K562 (cell line): ENCODE data around the gene NUP85. TPM values are rescaled to one million over a fixed set of nuclear protein-coding genes. Genes with fewer than 3 reads are reported as not detected.

Experiments
- ARHGAP35 ChIP-seq: fragments of 450-650 bp; IDR thresholded peaks from 2 replicates; pipeline ENCODE4 v1.6.1; 2018; ENCODE audit not compliant: partially characterized antibody
- CCAR2 ChIP-seq: fragments of 200-400 bp; formaldehyde crosslinking; IDR thresholded peaks from 2 replicates; pipeline ENCODE4 v1.6.1; 2017; ENCODE audit warnings: mild to moderate bottlenecking, low read depth, low read length
- EZH2 ChIP-seq: IDR thresholded peaks from 2 replicates; pipeline ENCODE4 v1.6.1; 2012; ENCODE audit warnings: low read depth, mild to moderate bottlenecking, inconsistent platforms, low read length, borderline replicate concordance
- FOXA1 ChIP-seq: fragments of 450-650 bp; IDR thresholded peaks from 2 replicates; pipeline ENCODE4 v1.6.1; 2016; ENCODE audit warnings: mild to moderate bottlenecking, borderline replicate concordance
- KLF10 ChIP-seq: fragments of 250-450 bp; sonication (Bioruptor Pico); IDR thresholded peaks from 2 replicates; pipeline ENCODE4 v1.6.1; 2021; ENCODE audit warnings: matching md5 sums
- NFATC3 ChIP-seq: fragments of 450-650 bp; IDR thresholded peaks from 2 replicates; pipeline ENCODE4 v1.6.1; 2017; ENCODE audit warnings: mild to moderate bottlenecking
- OTX1 ChIP-seq: fragments of 450-650 bp; formaldehyde crosslinking; IDR thresholded peaks from 2 replicates; pipeline ENCODE4 v1.4.0; 2022; ENCODE audit warnings: mild to moderate bottlenecking
- RBM25 ChIP-seq: fragments of 200-400 bp; formaldehyde crosslinking; IDR thresholded peaks from 2 replicates; pipeline ENCODE4 v1.6.1; 2018; ENCODE audit warnings: low read length, low read depth, moderate library complexity; ENCODE audit not compliant: severe bottlenecking
- TEAD4 ChIP-seq, 2 experiments: sonication (generic) in 1 of 2; formaldehyde crosslinking in 1 of 2; IDR thresholded peaks; 2 replicates each; pipeline versions ENCODE4 v1.6.1 to v1.8.0; 2012 to 2022; ENCODE audit warnings: borderline replicate concordance in 1 of 2, inconsistent platforms in 1 of 2, low read length in 1 of 2, mild to moderate bottlenecking in 1 of 2, missing genetic modification reagents in 1 of 2
- TOE1 ChIP-seq, 2 experiments: fragments of 450-650 bp in 1 of 2; sonication (generic) in 1 of 2; formaldehyde crosslinking in 1 of 2; IDR thresholded peaks; 2 replicates each; pipeline versions ENCODE4 v1.7.1 to v1.8.0; 2016 to 2022; ENCODE audit warnings: borderline replicate concordance in 2 of 2, mild to moderate bottlenecking in 2 of 2, antibody characterized with exemption in 1 of 2, inconsistent platforms in 1 of 2, low read depth in 1 of 2, missing genetic modification reagents in 1 of 2, moderate library complexity in 1 of 2
- XRCC5 ChIP-seq: fragments of 200-400 bp; formaldehyde crosslinking; IDR thresholded peaks from 2 replicates; pipeline ENCODE4 v1.6.1; 2017; ENCODE audit warnings: low read depth, mild to moderate bottlenecking, low read length
- polyA plus RNA-seq, 8 experiments: library from polyadenylated mRNA; depleted of rRNA in 4 of 8; stranded (reverse) in 5 of 8; unstranded in 3 of 8; fragments of >200 nt; fragmentation: Nextera tagmentation in 2 of 8; fragmentation: Illumina TruSeq in 1 of 8; extraction: Ambion mirVana in 2 of 8; extraction: Trizol in 1 of 8; gene quantifications; 2 replicates each; pipeline versions ENCODE4 v1.2.1 to v1.2.3, GENCODE V29; 2011 to 2014; ENCODE audit warnings: inconsistent platforms in 1 of 8, missing spikeins in 1 of 8
- total RNA-seq, 7 experiments: library from RNA; depleted of rRNA in 6 of 7; stranded (reverse); fragments of >200 nt in 6 of 7; fragmentation: Illumina TruSeq in 2 of 7; extraction: Trizol in 2 of 7; gene quantifications; 2 replicates each; pipeline versions ENCODE4 v1.2.1 to v1.2.3, GENCODE V29; 2011 to 2021; ENCODE audit warnings: low replicate concordance in 1 of 7
- TF ChIP-seq, protein P1 (sequence below): fragments of 250-450 bp; sonication (Bioruptor Pico); IDR thresholded peaks from 2 replicates; pipeline ENCODE4 v1.8.0; 2021; ENCODE audit warnings: borderline replicate concordance, mild to moderate bottlenecking, moderate library complexity; ENCODE audit not compliant: poor library complexity, severe bottlenecking
- TF ChIP-seq, protein P2 (sequence below): fragments of 150-350 bp; conservative IDR thresholded peaks from 2 replicates; pipeline ENCODE4 v1.6.1; 2014; ENCODE audit warnings: low read length
- TF ChIP-seq, protein P3 (sequence below), 2 experiments: fragments of 450-650 bp; conservative IDR thresholded peaks; 2 replicates each; pipeline ENCODE4 v1.6.1; 2017; ENCODE audit warnings: mild to moderate bottlenecking in 2 of 2, moderate library complexity in 2 of 2
- TF ChIP-seq, protein P4 (sequence below): fragments of 450-650 bp; IDR thresholded peaks from 2 replicates; pipeline ENCODE4 v1.6.1; 2016; ENCODE audit warnings: antibody characterized with exemption
- TF ChIP-seq, protein P5 (sequence below): conservative IDR thresholded peaks from 2 replicates; pipeline ENCODE4 v1.6.1; 2011; ENCODE audit warnings: low read depth, mild to moderate bottlenecking, low read length; ENCODE audit not compliant: control insufficient read depth

The NUP85 gene
- total and polyA plus RNA-seq, 9 of the 15 experiments (the other 6 are each of a cell fraction or from before 2014, with no cell fraction given): 50.2 to 177 (median 110) TPM

DNA sequence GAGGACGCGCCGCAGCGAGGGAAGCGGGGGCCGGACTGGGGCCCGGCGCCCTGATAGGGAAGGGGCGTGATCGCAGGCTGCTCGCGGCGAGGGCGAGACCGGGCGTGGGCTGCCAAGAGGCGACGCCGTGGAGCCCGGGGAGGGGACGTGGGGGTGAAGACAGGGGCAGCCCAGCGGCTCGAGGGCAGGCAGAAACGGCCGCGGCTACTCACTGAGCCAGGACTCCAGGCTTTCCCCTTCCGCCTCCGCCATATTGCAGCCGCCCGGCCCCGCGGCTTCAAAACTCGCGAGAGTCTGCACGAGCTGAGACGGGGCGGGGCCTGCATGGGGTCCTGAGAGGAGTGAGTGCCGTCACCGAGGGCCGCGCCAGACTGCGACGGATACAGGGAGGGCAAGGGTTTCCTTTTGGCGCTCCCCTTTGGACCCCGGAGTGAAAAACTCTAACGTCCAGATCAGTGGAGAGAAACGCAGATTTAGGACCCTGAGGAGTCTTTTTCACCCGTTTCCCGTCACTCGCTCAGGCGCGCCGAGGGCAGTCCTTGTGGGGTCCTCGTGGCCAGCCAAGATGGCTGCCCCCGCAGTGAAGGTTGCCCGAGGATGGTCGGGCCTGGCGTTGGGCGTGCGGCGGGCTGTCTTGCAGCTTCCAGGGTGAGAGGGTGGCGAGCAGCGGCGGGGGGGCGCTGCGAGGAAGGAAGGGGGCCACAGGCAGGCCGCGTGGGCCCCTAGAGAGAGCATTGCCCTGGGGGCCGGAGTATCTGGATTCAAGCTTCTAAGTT lies 56.0 kb downstream of the NUP85 start, which contains the start of the genes GGA3 and MRPS7 (continued):
- no peak for TF ChIP-seq TEAD4 (IDR thresholded peaks at IDR 0.05; ENCODE audit: low read length)
- no peak for TF ChIP-seq TEAD4 (CRISPR knock-in tag; IDR thresholded peaks at IDR 0.05; ENCODE audit: borderline replicate concordance)
- TF ChIP-seq XRCC5: 0 out of 2 replicates have a peak, but pooled peaks have one; percentile 31
- TF ChIP-seq, protein P1, sequence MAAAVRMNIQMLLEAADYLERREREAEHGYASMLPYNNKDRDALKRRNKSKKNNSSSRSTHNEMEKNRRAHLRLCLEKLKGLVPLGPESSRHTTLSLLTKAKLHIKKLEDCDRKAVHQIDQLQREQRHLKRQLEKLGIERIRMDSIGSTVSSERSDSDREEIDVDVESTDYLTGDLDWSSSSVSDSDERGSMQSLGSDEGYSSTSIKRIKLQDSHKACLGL: peak; percentile 81
- peak; percentile 86 for TF ChIP-seq RBM25
- no peak for TF ChIP-seq CCAR2
- TF ChIP-seq, protein P2, sequence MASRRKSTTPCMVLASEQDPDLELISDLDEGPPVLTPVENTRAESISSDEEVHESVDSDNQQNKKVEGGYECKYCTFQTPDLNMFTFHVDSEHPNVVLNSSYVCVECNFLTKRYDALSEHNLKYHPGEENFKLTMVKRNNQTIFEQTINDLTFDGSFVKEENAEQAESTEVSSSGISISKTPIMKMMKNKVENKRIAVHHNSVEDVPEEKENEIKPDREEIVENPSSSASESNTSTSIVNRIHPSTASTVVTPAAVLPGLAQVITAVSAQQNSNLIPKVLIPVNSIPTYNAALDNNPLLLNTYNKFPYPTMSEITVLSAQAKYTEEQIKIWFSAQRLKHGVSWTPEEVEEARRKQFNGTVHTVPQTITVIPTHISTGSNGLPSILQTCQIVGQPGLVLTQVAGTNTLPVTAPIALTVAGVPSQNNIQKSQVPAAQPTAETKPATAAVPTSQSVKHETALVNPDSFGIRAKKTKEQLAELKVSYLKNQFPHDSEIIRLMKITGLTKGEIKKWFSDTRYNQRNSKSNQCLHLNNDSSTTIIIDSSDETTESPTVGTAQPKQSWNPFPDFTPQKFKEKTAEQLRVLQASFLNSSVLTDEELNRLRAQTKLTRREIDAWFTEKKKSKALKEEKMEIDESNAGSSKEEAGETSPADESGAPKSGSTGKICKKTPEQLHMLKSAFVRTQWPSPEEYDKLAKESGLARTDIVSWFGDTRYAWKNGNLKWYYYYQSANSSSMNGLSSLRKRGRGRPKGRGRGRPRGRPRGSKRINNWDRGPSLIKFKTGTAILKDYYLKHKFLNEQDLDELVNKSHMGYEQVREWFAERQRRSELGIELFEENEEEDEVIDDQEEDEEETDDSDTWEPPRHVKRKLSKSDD: no peak
- TF ChIP-seq, protein P3, sequence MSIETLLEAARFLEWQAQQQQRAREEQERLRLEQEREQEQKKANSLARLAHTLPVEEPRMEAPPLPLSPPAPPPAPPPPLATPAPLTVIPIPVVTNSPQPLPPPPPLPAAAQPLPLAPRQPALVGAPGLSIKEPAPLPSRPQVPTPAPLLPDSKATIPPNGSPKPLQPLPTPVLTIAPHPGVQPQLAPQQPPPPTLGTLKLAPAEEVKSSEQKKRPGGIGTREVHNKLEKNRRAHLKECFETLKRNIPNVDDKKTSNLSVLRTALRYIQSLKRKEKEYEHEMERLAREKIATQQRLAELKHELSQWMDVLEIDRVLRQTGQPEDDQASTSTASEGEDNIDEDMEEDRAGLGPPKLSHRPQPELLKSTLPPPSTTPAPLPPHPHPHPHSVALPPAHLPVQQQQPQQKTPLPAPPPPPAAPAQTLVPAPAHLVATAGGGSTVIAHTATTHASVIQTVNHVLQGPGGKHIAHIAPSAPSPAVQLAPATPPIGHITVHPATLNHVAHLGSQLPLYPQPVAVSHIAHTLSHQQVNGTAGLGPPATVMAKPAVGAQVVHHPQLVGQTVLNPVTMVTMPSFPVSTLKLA (conservative IDR thresholded peaks at IDR 0.05): peak; percentile 89 to 91
- peak; percentile 90 for TF ChIP-seq ARHGAP35
- TF ChIP-seq, protein P4, sequence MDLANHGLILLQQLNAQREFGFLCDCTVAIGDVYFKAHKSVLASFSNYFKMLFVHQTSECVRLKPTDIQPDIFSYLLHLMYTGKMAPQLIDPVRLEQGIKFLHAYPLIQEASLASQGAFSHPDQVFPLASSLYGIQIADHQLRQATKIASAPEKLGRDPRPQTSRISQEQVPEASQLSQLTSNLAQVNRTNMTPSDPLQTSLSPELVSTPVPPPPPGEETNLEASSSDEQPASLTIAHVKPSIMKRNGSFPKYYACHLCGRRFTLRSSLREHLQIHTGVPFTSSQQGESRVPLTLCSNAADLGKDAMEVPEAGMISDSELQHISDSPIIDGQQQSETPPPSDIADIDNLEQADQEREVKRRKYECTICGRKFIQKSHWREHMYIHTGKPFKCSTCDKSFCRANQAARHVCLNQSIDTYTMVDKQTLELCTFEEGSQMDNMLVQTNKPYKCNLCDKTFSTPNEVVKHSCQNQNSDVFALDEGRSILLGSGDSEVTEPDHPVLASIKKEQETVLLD: 0 out of 2 replicates have a peak, but pooled peaks have one; percentile 37
- TF ChIP-seq FOXA1: no peak
- no peak for TF ChIP-seq EZH2
- 0 out of 2 replicates have a peak, but pooled peaks have one; percentile 20 for TF ChIP-seq NFATC3
- no peak for TF ChIP-seq KLF10 (CRISPR knock-in tag)
- TF ChIP-seq, protein P5, sequence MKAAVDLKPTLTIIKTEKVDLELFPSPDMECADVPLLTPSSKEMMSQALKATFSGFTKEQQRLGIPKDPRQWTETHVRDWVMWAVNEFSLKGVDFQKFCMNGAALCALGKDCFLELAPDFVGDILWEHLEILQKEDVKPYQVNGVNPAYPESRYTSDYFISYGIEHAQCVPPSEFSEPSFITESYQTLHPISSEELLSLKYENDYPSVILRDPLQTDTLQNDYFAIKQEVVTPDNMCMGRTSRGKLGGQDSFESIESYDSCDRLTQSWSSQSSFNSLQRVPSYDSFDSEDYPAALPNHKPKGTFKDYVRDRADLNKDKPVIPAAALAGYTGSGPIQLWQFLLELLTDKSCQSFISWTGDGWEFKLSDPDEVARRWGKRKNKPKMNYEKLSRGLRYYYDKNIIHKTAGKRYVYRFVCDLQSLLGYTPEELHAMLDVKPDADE: 0 out of 2 replicates have a peak, but pooled peaks have one; percentile 28
- no peak for TF ChIP-seq OTX1 (CRISPR knock-in tag)
- peak; percentile 80; the same call in 1 of the 2 replicates for TF ChIP-seq TOE1 (IDR thresholded peaks at IDR 0.05; ENCODE audit: borderline replicate concordance)
- no peak for TF ChIP-seq TOE1 (CRISPR knock-in tag; IDR thresholded peaks at IDR 0.05; ENCODE audit: borderline replicate concordance, low read depth)
